Panc1 (cell line): ENCODE results near the gene RNF213. TPM values are rescaled to one million over a fixed set of nuclear protein-coding genes. Genes with fewer than 3 reads are reported as not detected.

Experiments
- ATAC-seq: fragments of 200-7000 bp; cut with Tn5 transposase; 2 replicates; pipeline ENCODE4 v1.9.1; 2020; ENCODE audit warnings: mild to moderate bottlenecking, moderate library complexity
- BruUV-seq: library from RNA; stranded (reverse); fragments of 400-500 nt; replicated peaks from 2 replicates; lab custom pipeline; 2021; lab: Mats Ljungman, UMichigan
- CTCF ChIA-PET: fragments of 300-600 bp; sonication (Branson Sonifier 250); formaldehyde crosslinking; loops from one replicate; lab custom pipeline; 2022; ENCODE audit warnings: antibody characterized with exemption; lab: Charles Lee
- POLR2A ChIA-PET: fragments of 300-600 bp; sonication (Branson Sonifier 250); formaldehyde crosslinking; loops from one replicate; lab custom pipeline; 2022; ENCODE audit warnings: antibody characterized with exemption; lab: Charles Lee
- DNase-seq: peaks from one replicate; pipeline ENCODE4 v3.0.0-alpha.2; 2010; ENCODE audit warnings: low read depth, low spot score
- H3K27ac ChIP-seq: 2 replicates; pipeline ENCODE4 v1.5.1; 2011; ENCODE audit warnings: mild to moderate bottlenecking, low read length, inconsistent platforms
- H3K27me3 ChIP-seq: fragments of 200-500 bp; sonication (Bioruptor generic); 2 replicates; pipeline ENCODE4 v1.6.0; 2014; ENCODE audit warnings: low read length, inconsistent platforms; ENCODE audit not compliant: control insufficient read depth, insufficient read depth
- H3K36me3 ChIP-seq: fragments of 200-500 bp; sonication (Bioruptor generic); 2 replicates; pipeline ENCODE4 v1.5.1; 2014; ENCODE audit warnings: inconsistent platforms, mild to moderate bottlenecking, low read length, moderate library complexity; ENCODE audit not compliant: control insufficient read depth, insufficient read depth
- H3K4me1 ChIP-seq: 2 replicates; pipeline ENCODE4 v1.5.1; 2011; ENCODE audit warnings: inconsistent platforms, mild to moderate bottlenecking, low read length, moderate library complexity; ENCODE audit not compliant: control insufficient read depth, insufficient read depth
- H3K4me3 ChIP-seq, 2 experiments: 2 replicates each; pipeline ENCODE4 v1.5.1; 2011 to 2012; ENCODE audit warnings: low read depth in 2 of 2, low read length in 2 of 2, mild to moderate bottlenecking in 2 of 2, inconsistent platforms in 1 of 2, moderate library complexity in 1 of 2
- H3K9me3 ChIP-seq: fragments of 200-500 bp; sonication (Bioruptor generic); 2 replicates; pipeline ENCODE4 v1.5.1; 2014; ENCODE audit warnings: low read depth, mild to moderate bottlenecking, inconsistent platforms, low read length, moderate library complexity; ENCODE audit not compliant: control insufficient read depth, insufficient read depth
- CTCF ChIP-seq: fragments of 450-650 bp; IDR thresholded peaks from 2 replicates; pipeline ENCODE4 v1.5.1; 2017; ENCODE audit warnings: mild to moderate bottlenecking
- POLR2AphosphoS5 ChIP-seq: IDR thresholded peaks from 2 replicates; pipeline ENCODE4 v1.6.1; 2012; ENCODE audit warnings: mild to moderate bottlenecking, low read depth, low read length, moderate library complexity
- REST ChIP-seq, 2 experiments: IDR thresholded peaks; 2 replicates each; pipeline ENCODE4 v1.6.1; 2011 to 2012; ENCODE audit warnings: low read depth in 2 of 2, control low read depth in 1 of 2, low read length in 1 of 2, mild to moderate bottlenecking in 1 of 2, moderate library complexity in 1 of 2; ENCODE audit not compliant: insufficient read depth in 1 of 2
- SIN3A ChIP-seq: IDR thresholded peaks from 2 replicates; pipeline ENCODE4 v1.6.1; 2012; ENCODE audit warnings: low read depth, mild to moderate bottlenecking, low read length, moderate library complexity, borderline replicate concordance; ENCODE audit not compliant: insufficient read depth
- TCF7L2 ChIP-seq: IDR thresholded peaks from 2 replicates; pipeline ENCODE4 v1.6.1; 2011; ENCODE audit warnings: mild to moderate bottlenecking, low read depth, low read length, inconsistent platforms
- in situ Hi-C: cut with HindIII; loops from 2 replicates; pipeline ENCODE4 v1.10.0; 2016; ENCODE audit warnings: low sequenced_read_pairs, low pct_unique_long_range_greater_than_20kb
- intact Hi-C: fragments of 100-400 bp; cut with micrococcal nuclease; formaldehyde crosslinking; loops from one replicate; pipeline ENCODE4 v1.10.0; 2022; ENCODE audit not compliant: unreplicated experiment
- total RNA-seq: library from RNA; stranded (reverse); gene quantifications from one replicate; pipeline ENCODE4 v1.2.1, GENCODE V29; 2021; ENCODE audit not compliant: unreplicated experiment

RNF213 gene
- total RNA-seq, 1 experiment from 2014 or later = 230 TPM

- ChIA-PET CTCF (no interaction called here), POLR2A (no interaction called here)
- in situ Hi-C loops (no loop called here), intact Hi-C loops (no loop called here)
- no TSS peak for BruUV-seq
- DNase-seq = no peak
- Histone ChIP-seq H3K27me3 (no peaks in the 10 kb centered on the region), H3K4me3 (no peak overlapping the region), H3K4me1 (no peaks in the 10 kb centered on the region), H3K9me3 (no peaks in the 10 kb centered on the region), H3K36me3 (peaks cover 67% of the 10 kb centered on the region), H3K27ac (no peak overlapping the region)
- TF ChIP-seq TCF7L2 = no peak
- TF ChIP-seq REST (IDR thresholded peaks at IDR 0.05; ENCODE audit: insufficient read depth in 1 of 2, low read depth in 2 of 2, low read length in 1 of 2) = no peak
- no peak for TF ChIP-seq CTCF
- no peak for TF ChIP-seq POLR2AphosphoS5
- TF ChIP-seq SIN3A = no peak
- no peak for ATAC-seq
These were observed 115.9 kb downstream of the RNF213 start for GRCh38 chr17:80376531-80376930.

- Histone ChIP-seq H3K27me3 (no peaks in the 10 kb centered on the region), H3K4me3 (no peak overlapping the region), H3K4me1 (no peaks in the 10 kb centered on the region), H3K27ac (no peak overlapping the region), H3K36me3 (peaks cover 62% of the 10 kb centered on the region), H3K9me3 (no peaks in the 10 kb centered on the region)
- ATAC-seq (no peak), DNase-seq (no peak)
- BruUV-seq = no TSS peak
- POLR2A ChIA-PET = no interaction called here
- CTCF ChIA-PET = no interaction called here
- intact Hi-C loops (no loop called here), in situ Hi-C loops (no loop called here)
- TF ChIP-seq POLR2AphosphoS5 = no peak
- TF ChIP-seq REST (IDR thresholded peaks at IDR 0.05; ENCODE audit: insufficient read depth in 1 of 2, low read depth in 2 of 2, low read length in 1 of 2) = no peak
- no peak for TF ChIP-seq CTCF
- no peak for TF ChIP-seq TCF7L2
- no peak for TF ChIP-seq SIN3A
These were observed 117.1 kb downstream of the RNF213 start for GRCh38 chr17:80377798-80378197.
